Middle frontal gyrus (tissue), 1 donor: Measurements from ENCODE around the gene PRRX1.

Experiments
- DNase-seq: peaks from one replicate; pipeline ENCODE4 v3.0.0-alpha.2; 2015; ENCODE audit warnings: low spot score; ENCODE audit errors: extremely low spot score

PRRX1 gene

DNA sequence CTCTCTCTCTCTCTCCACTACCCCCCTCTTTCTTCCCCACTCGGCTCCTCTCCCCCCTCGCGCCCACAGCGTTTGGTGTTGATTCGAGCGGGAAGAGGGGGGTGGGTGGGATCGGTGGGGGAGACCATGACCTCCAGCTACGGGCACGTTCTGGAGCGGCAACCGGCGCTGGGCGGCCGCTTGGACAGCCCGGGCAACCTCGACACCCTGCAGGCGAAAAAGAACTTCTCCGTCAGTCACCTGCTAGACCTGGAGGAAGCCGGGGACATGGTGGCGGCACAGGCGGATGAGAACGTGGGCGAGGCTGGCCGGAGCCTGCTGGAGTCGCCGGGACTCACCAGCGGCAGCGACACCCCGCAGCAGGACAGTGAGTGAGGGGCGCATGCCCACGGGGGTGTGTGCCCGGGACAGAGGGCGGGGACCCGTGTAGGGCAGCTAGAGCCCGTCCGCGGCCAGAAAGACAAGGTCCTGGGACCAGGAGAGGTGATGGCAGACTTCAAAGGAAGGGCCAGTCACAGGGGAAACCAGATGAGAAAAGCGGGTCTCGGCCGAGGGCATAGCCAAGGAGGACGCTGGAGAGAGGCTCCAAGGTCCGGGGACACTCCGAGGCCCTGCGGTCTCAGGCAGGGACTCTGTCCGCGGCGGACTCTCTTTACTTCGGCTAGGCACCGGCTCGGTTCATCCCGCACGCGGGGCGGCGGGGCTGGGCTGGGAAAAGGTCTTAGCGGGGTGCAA lies at the start of gene PRRX1:
TSS of gene PRRX1 (plus strand) at position 39 of the 735 bp plus-strand sequence. CDS start at position 127, 88 bp downstream.
- DNase-seq: no peak

DNA sequence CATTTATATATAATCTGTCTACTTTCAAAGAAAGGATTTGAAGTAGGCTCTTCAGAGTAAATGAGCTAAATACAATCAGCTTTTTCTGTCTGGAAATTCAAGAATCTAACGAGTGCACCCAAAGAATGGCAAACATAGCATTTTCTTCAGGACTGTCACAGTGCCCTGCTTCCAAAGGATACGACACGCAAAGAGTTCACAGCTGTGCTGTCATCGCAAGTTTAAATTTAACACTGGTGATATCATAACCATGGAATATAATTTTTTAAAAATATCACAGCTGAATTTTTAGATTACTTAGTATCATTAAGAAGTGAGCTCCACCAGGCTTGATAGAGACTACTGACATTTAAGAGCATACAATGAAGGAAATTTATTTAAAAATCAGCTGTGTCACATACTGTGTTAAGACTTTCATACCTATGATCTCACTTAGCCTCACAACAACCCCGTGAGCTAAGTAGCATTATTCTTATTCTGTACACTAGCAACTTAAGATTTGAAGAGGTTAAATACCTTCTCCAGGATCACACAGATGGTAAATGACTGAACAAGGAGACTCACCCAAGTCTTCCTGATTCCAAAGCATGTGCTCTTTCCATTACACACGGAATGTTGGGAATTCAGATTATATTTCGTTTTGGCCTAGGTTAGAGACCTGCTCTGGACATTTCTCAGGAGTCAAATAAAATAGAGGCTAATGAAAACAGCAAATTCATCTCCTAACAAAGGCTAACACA lies 46.2 kb upstream of the PRRX1 start:
- no peak for DNase-seq

DNA sequence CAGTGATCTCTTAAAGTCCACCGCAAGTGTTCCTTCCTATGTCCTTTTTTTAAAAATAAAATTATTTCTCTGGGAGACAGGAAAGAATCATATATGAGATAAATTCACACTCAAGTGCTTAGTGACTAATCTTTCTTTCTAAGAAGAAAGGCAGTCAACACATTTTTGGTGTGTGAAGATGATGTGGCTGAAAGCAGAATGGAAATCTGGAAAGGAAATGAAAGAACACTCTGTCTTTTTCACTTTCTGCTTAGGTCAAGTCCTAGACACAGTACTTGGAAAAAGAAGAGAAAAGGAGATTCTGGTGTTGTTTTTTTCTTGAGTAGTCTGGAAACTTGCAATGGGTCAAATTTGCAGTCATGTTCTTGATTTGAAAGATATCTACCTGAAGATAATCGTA lies 45.5 kb upstream of the PRRX1 start:
- no peak for DNase-seq

DNA sequence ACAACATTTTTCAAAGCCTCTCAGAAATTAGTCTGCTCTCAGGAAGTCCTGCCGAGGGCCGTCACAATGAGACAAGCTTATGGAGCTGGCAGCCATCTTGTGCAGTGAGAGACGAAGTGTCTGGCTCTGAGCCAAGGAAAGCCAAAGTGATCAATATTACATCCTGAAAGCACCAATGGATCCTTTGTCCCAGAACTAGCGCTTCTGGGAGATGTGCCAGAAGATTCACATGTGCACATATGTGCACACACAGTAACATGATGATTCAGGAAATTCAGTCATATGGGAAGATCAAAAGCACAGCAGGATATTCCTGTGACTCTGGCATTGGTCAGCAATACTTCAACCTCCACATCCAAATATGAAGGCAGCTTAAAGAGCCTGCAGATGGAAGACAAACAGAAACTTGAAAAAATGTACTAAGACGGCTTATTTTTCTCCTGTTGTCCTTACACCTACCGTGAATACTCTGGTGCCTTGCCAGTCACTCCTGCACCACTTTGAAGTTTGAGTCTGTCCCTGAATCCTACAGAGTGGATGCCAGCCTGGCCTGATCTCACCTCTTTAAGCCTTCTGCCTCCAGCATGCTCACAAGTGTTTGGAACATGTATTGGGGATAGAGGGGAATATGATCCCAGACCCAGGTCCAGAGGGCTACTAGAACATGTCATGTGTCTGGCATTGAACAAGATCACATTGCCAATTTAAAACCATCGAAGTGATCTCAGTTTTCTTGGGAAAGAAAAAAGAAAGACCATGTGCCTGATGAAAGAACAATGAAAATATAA lies 44.5 kb upstream of the PRRX1 start:
- no peak for DNase-seq

DNA sequence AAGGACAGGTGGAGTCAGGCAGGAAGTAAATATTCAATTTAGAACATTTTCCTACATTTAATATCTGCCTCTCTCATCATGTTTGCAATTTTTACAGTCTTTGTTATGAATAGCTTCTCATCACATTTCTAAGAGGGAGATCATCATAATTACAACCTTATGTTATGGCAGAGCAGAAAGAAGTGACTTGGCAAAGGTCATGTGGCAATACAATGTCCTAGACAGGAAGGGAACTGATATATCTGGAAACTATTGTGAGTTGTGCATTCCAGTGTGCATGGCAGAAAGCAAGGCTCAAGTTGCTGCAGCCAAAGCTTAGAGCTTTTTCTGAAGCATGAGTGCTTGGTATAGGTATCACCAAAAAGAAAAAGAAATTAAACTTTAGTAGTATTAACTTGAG lies 43.8 kb upstream of the PRRX1 start:
- no peak for DNase-seq

DNA sequence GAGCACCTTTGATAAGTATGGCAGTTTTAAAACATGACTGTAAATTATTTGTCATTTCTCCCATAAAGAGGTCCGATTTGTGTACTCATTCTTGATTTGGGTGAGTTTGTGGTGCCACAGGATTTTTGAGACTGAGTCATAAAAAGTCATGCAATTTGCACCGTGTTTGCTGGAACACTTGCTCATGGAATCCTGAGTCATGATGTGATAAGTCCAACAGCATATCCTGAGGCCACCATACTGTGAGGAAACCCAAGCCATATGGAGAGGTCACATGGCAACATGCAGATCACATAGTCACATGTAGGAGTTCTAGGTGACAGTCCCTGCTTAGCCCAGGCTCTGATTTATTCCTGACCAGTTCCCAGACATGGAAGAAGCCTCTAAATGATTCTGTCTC lies 40.8 kb upstream of the PRRX1 start:
- no peak for DNase-seq

DNA sequence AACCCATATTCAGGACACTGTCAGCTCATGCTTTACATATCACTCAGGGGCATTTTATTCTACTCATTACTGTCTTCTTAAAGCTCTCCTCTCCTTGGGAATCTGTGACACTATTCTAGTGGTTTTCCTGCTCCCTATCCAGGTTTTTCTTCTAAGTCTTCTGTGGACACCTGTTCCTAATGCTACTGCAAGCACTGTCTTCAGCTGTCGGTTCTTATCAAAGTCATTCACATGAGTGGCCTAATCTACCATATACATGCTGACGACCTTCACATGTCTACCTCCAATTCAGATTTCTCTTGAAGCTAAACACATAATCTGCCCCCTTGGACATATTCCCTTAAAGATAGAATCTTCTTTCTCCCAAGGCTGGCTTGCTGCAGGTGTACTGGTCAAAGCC lies 39.8 kb upstream of the PRRX1 start:
- no peak for DNase-seq

DNA sequence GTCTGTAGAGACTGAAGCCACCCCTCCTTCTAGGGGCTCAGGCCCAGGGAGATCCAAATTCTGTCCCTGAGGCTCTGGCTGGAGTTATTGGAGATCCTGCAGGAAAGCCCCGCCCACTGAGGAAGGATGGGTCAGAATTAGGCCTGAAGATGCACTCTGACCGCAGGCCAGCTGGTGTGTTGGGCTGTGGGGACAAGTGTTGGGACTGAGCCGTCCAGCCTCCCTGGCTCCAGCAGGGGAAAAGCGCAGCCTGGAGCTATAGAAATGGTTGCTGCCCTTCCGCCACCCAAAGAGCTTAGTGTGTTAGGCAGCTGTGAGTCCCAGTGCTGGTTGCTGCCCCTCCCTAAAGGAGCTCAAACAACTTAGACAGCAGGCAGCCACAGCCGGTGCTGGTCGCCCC lies 33.0 kb upstream of the PRRX1 start:
- no peak for DNase-seq

DNA sequence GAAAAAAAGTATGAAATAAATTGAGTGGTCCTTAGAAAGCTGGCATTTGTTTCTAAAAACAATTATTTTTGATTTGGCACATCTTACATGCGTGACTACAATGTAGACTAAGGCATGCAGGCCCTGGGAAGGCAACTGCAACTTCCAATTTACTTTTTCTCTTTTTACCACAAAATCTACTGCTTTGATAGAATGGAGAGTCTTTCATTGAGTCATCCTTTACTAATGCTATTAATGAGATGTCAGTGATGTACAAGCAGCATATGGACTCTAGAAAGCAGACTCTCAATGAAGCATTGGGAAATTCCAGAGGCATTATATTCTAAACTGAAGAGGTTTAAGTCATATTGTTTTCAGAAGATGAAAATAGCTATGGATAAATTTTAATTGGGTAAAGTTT lies 29.6 kb upstream of the PRRX1 start:
- no peak for DNase-seq

DNA sequence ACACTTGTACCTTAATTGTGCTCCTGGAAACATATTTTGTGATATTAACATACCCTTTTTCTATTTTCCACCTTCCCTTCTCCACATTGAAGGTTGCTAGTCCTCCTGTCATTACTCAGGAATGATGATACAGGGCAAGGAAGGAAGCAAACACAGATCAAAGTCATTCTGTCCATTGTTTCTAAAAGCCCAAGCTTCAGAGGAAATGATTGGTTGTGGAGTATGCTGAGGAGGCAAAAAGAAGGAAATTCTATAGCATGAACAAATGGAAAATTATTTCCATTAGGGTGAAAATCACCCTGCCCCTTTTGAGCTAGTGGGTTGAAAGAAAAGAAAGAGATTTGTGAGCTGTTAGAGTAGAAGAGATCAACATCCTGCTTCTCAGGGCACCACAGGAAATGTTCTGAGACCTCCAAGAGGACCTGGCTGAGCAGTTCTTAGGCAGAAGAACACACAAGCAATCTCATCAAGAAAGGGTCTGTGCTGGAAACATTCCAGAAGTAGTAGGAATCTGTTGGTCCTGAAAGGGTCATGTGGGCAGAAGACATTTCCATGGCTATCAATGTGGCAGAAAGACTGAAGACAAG lies 29.0 kb upstream of the PRRX1 start:
- DNase-seq: no peak

DNA sequence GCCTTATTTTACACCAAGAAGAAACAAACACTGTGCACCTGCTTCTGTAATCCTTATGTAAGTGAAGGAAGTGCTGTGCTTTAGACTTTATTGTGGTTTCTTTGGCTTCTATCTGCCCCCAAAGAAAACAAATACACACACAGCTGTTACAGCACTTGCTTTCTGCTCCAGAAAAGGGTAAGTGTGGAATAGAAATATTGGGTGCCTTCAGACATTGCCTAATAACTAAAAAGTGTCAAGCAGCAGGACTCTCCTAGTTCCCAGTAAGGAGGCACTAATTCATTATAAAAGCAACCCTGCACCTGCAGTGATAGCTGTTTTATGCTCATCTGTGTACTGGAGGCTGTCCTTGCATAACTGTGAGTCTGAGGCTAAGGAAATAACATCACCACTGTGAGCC lies 23.4 kb upstream of the PRRX1 start:
- DNase-seq: no peak

DNA sequence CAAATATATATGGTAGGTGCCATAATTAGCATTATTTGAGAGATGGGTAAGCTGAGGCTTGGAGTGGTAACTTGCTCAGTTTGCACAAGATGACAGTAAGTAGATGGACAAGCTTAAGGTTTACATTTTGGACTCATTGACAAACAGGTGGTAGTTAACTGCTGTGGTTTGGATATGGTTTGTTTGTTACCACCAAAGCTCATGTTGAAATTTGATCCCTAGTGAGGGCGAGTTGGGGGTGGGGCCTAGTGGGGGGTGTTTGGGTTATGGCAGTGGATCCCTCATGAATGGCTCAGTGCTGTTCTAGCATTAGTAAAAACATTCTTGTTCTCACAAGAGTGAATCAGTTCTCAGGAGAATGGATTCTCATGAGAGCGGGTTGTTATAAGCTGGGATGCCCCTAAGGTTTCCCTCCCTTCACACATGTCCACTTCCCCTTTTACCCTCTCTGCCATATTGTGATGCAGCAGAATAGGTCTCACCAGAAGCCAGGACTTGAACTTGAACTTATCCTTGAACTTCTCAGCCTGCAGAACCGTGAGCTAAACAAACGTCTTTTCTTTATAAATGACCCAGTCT lies 6.6 kb upstream of the PRRX1 start:
- no peak for DNase-seq

DNA sequence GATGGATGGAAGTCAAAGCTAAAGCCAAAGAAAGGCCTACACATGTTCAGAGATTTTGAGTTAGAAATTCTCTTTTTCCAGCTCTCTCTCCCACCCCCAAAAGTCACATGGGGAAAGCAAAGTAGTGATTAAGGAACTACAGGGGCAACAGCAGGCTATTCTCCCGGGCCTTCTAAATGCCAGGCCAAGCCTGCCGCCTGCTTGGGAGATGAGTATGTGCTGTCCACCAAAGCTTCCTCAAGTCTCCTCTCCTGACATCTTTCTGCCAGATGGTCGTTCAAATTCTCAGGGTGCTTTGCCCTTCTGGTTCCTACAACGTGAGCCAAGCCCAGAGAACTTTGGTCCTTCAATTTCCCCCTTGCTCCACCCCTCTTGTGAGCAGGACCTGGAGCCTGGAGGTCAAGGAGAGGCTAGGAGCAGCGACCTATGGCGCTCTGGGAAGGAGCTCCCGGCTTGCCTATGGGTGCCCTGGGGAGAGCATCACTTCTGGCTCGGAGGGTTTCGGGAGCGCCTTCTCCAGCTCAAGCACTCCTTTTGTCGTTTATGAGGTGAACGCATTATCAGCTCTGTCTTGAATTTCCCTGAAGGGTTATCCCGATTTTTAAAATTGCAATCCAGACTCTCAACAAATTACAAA lies 4.4 kb upstream of the PRRX1 start:
- no peak for DNase-seq

DNA sequence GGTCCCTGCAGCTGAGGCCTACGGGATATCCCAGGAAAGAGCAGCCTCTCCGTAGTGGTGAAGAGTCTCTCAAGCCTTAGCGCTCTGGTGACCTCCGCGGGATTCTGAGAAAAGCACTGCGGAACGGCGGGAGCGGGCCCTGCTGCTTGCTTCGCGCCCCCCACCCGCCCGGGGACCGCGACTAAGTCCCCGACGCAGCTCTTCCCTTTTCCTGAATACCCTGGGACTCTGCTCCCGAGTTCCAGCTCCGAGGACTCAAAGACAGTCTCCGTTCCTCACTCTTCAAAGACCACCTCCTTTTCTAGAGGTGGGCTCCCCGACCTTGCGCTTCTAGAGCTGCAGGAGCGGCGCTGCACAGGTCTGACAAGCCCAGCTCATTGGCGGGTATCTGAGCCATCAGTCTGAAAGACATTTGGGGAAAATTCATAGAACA lies 3.6 kb upstream of the PRRX1 start:
- DNase-seq: no peak

DNA sequence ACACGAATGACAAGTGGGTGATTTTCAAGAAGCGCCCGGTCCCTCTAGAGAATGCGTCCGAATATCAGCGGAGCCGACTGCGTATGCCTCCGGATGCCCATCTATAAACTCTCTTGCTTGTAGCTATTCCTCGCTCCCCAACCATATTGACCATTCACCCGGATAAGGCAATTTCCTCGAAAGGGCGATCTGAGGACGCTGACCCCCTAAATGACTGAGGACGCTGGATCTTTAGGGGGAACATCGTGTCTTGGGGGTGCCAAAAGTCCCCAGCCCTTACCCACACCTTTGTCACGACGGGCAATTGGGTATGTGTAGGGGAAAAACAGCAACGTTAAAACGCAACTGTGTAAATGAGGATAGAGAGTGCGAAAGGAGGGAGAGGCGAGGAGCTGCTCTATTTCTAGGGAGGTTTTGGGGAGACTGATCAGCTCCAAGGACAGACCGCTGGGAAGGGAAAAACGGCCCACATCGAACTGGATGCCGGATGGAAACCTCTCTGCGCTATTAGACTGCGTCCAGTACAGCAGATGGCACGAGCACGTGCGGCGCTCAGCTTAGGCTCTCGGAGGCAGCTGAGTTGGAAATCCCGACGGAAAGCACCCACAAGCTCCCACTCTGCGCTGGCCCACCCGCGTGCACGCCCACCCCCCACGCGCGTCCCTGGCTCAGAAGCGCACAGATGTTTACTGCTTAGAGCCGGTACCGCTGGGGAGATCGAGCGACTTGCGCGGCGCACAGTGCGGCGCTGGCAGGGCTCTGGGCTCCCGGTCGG lies 2.9 kb upstream of the PRRX1 start:
- DNase-seq: no peak

DNA sequence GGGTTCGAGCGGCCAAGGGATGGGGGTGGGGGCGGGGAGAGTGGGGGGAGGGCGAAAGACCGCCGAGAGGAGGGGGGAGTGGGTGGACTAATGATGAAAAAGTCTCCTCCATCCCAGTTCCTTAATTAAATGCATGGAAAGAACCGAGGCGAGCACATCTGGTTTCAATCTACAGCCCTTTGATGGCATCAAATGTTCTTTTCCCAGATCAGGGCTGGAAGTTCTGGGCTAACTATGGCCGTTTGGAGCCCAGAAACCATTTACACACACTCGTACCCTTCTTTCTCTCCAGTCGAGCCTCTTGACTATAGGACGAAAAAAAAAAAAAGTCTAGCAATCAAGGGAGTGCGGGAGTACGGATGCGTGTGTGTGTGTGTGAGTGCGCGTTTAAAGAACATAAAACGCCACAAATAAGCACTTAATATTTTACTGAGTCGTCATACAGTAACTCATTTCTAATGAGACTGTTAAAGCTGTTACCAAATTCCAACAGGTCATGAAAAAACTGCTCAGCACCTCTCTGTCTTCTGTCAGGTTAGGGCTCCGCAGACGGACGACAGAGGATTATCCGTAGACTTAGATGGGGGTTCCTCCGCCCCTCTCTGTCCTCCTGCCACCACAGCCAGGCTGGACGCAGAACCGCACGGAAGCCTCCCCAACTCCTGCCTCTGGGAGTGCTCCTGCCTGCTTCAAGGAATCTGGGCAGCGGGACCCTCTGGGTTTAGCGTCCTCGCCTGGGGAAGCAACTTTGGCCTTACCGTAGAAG lies 2.1 kb upstream of the PRRX1 start:
- no peak for DNase-seq

DNA sequence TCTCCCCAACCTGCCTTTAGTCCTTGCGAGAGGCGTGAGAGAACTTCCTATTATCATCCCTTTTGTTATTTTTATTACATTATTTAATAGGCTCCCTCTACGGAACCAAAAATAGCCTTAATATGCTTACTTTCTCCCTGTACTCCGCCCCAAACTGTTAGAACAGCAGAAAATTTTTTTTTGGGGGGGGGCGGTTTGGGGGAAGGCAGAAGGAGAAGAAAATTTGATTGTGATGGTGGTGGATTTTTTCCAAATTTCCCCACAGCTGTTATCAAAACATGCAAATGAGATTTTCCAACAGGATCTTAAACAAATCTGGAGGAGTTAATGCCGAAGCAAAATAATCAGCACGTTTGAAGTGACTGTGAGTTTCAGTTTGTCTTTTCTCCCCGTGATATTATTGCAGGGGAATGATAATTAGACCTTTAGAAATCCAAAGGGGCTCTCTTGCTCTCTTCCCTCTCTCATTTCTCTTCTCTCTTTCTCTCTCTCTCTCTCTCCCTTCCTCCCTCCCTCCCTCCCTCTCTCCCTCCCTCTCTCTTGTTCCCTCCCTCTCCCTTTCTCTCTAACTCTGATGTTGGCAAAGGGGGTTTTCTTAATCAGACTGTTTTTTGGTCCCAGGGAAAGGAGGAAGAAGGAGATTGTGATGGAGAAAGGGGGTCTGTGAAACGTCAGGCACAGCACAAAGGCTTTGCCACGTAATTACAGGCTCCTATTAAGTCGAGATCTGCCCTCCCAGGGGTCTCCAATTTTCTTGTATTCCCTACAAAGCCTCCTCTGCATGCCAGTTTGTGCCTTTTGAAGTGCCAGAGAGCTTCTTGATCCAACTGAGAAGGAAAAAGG lies 1.1 kb upstream of the PRRX1 start:
- no peak for DNase-seq

DNA sequence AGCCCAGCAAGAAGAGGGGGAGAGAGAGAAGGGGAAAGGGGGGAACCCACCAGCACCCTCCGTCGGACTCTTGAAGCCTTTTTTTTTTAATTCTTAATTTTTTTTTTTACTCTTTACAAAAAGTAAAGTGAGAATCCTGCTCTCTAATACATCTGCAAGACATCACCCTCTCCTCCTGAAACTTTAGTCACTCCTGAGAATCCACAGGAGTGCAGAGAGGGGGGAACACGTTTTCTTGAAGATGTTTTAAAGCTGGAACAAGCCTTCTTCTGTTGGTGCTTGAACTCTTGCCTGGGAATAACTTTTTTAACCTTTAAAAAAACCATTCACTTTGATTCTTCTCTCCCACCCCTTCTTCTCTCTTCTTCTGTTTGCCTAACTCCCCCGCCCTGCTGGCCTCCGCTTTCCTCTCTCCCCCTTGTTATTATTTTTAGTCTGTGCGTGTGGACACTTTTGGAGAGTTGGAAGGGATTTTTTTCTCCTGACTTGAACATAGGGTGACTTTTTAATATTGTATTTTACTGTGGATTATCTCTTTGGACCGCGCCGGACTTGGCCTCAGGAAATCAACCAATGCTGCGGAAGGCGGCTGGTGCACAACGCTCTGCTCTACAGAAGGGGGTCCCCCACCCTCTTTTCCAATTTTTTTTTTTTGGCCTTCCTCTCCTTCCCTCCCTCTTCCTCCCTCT lies 383 bp upstream of the PRRX1 start:
- DNase-seq: no peak
